Neural cell (in vitro differentiated cells): Measurements from ENCODE around the gene ST7L.

Experiments
- MXI1 ChIP-seq: fragments of 450-650 bp; conservative IDR thresholded peaks from 2 replicates; pipeline ENCODE4 v1.6.1; 2014; ENCODE audit warnings: antibody characterized with exemption, mild to moderate bottlenecking; ENCODE audit not compliant: poor library complexity, severe bottlenecking
- POLR2AphosphoS5 ChIP-seq: IDR thresholded peaks from 2 replicates; pipeline ENCODE4 v1.6.1; 2012
- TAF1 ChIP-seq: IDR thresholded peaks from 2 replicates; pipeline ENCODE4 v1.6.1; 2012; ENCODE audit warnings: low read depth
- TF ChIP-seq, protein P1 (sequence below): fragments of 450-650 bp; IDR thresholded peaks from 2 replicates; pipeline ENCODE4 v1.5.1; 2014; ENCODE audit warnings: antibody characterized with exemption, mild to moderate bottlenecking, moderate library complexity; ENCODE audit not compliant: poor library complexity, severe bottlenecking
- TF ChIP-seq, protein P2 (sequence below): IDR thresholded peaks from 2 replicates; pipeline ENCODE4 v1.6.1; 2012; ENCODE audit warnings: borderline replicate concordance

DNA sequence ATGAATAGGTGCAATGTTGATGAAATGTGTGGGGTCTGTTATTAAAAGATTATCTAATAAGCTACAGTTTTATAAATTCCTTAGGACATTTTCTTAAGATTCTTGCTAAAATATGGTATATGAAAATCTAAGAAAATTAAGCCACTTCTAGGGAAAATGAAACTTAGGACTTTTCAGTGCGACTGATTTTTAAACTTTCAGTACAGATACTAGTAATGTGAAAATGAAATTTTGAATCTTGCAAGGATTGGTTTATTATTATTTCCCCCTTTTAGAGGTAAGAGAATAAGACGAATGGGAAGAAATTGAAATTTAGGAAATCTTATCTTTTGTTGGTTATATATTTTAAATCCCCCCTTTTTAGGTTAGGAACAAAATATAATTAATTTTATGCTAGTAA, 17.1 kb upstream of the ST7L start:
- TF ChIP-seq, protein P1, sequence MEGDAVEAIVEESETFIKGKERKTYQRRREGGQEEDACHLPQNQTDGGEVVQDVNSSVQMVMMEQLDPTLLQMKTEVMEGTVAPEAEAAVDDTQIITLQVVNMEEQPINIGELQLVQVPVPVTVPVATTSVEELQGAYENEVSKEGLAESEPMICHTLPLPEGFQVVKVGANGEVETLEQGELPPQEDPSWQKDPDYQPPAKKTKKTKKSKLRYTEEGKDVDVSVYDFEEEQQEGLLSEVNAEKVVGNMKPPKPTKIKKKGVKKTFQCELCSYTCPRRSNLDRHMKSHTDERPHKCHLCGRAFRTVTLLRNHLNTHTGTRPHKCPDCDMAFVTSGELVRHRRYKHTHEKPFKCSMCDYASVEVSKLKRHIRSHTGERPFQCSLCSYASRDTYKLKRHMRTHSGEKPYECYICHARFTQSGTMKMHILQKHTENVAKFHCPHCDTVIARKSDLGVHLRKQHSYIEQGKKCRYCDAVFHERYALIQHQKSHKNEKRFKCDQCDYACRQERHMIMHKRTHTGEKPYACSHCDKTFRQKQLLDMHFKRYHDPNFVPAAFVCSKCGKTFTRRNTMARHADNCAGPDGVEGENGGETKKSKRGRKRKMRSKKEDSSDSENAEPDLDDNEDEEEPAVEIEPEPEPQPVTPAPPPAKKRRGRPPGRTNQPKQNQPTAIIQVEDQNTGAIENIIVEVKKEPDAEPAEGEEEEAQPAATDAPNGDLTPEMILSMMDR, result no peak
- TF ChIP-seq TAF1, result no peak
- no peak for TF ChIP-seq POLR2AphosphoS5
- no peak for TF ChIP-seq MXI1
- TF ChIP-seq, protein P2, sequence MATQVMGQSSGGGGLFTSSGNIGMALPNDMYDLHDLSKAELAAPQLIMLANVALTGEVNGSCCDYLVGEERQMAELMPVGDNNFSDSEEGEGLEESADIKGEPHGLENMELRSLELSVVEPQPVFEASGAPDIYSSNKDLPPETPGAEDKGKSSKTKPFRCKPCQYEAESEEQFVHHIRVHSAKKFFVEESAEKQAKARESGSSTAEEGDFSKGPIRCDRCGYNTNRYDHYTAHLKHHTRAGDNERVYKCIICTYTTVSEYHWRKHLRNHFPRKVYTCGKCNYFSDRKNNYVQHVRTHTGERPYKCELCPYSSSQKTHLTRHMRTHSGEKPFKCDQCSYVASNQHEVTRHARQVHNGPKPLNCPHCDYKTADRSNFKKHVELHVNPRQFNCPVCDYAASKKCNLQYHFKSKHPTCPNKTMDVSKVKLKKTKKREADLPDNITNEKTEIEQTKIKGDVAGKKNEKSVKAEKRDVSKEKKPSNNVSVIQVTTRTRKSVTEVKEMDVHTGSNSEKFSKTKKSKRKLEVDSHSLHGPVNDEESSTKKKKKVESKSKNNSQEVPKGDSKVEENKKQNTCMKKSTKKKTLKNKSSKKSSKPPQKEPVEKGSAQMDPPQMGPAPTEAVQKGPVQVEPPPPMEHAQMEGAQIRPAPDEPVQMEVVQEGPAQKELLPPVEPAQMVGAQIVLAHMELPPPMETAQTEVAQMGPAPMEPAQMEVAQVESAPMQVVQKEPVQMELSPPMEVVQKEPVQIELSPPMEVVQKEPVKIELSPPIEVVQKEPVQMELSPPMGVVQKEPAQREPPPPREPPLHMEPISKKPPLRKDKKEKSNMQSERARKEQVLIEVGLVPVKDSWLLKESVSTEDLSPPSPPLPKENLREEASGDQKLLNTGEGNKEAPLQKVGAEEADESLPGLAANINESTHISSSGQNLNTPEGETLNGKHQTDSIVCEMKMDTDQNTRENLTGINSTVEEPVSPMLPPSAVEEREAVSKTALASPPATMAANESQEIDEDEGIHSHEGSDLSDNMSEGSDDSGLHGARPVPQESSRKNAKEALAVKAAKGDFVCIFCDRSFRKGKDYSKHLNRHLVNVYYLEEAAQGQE, result no peak
